ENCODE measurements around the gene CD209.

The CD209 gene

GRCh38 chr19:7740682-7741054 lies 6.7 kb downstream of the CD209 start:
- ChIA-PET CTCF (no interaction called here), POLR2A (ENCODE audit: low non-redundant PET) (no interaction called here)
- no peak overlapping the region for H3K27ac ChIP-seq
- no peak for DNase-seq (ENCODE audit: low spot score)
- TF ChIP-seq CTCF (conservative IDR thresholded peaks at IDR 0.05; ENCODE audit: low read depth): no peak

- POLR2A ChIA-PET (ENCODE audit: low non-redundant PET): no interaction called here
- CTCF ChIA-PET: interaction anchor here (0.6 kb wide), 1 partner anchor 55 kb away, joined by 5 read pairs; no protein-coding TSS in a partner anchor
- DNase-seq (ENCODE audit: low spot score): no peak
- H3K27ac ChIP-seq: no peak overlapping the region
- no peak for TF ChIP-seq CTCF (conservative IDR thresholded peaks at IDR 0.05; ENCODE audit: low read depth)
These were observed 7.3 kb downstream of the CD209 start for GRCh38 chr19:7739801-7740681.

GRCh38 chr19:7739211-7739755 lies 8.1 kb downstream of the CD209 start:
- ChIA-PET POLR2A (ENCODE audit: low non-redundant PET) (no interaction called here), CTCF (interaction anchor here (0.6 kb wide), 1 partner anchor 54 kb away, joined by 5 read pairs; no protein-coding TSS in a partner anchor)
- no peak overlapping the region for H3K27ac ChIP-seq
- DNase-seq (ENCODE audit: low spot score): no peak
- no peak for TF ChIP-seq CTCF (conservative IDR thresholded peaks at IDR 0.05; ENCODE audit: low read depth)

- no peak for TF ChIP-seq CTCF (conservative IDR thresholded peaks at IDR 0.05; ENCODE audit: low read depth)
- no peak for DNase-seq (ENCODE audit: low spot score)
- POLR2A ChIA-PET (ENCODE audit: low non-redundant PET): no interaction called here
- CTCF ChIA-PET: no interaction called here
- no peak overlapping the region for H3K27ac ChIP-seq
These were observed 9.3 kb downstream of the CD209 start for GRCh38 chr19:7738023-7738422.

GRCh38 chr19:7737215-7737614 lies 10.1 kb downstream of the CD209 start:
- DNase-seq (ENCODE audit: low spot score): no peak
- H3K27ac ChIP-seq: no peak overlapping the region
- TF ChIP-seq CTCF (conservative IDR thresholded peaks at IDR 0.05; ENCODE audit: low read depth): no peak
- ChIA-PET POLR2A (ENCODE audit: low non-redundant PET) (no interaction called here), CTCF (no interaction called here)

- H3K27ac ChIP-seq: no peak overlapping the region
- TF ChIP-seq CTCF (conservative IDR thresholded peaks at IDR 0.05; ENCODE audit: low read depth): no peak
- ChIA-PET CTCF (no interaction called here), POLR2A (ENCODE audit: low non-redundant PET) (no interaction called here)
- no peak for DNase-seq (ENCODE audit: low spot score)
These were observed 11.2 kb downstream of the CD209 start for GRCh38 chr19:7736148-7736547.

Measured in RWPE1 (cell line).